Measurements from ENCODE around the gene TLE5. TPM values are rescaled to one million over a fixed set of nuclear protein-coding genes. Genes with fewer than 3 reads are reported as not detected.

TLE5 gene
- total and polyA plus RNA-seq, 9 of the 15 experiments (the other 6 are each of a cell fraction or from before 2014, with no cell fraction given) = 2.0 to 347 (median 235) TPM

- TF ChIP-seq TRIM25 (IDR thresholded peaks at IDR 0.05; ENCODE audit: borderline replicate concordance) = no peak
- TF ChIP-seq RCOR1 (IDR thresholded peaks at IDR 0.05; ENCODE audit: borderline replicate concordance in 1 of 2, low read depth in 2 of 2, low read length in 2 of 2) = peak; percentile 77 to 83; a peak in 2 of 4 replicates
- TF ChIP-seq, protein P1, sequence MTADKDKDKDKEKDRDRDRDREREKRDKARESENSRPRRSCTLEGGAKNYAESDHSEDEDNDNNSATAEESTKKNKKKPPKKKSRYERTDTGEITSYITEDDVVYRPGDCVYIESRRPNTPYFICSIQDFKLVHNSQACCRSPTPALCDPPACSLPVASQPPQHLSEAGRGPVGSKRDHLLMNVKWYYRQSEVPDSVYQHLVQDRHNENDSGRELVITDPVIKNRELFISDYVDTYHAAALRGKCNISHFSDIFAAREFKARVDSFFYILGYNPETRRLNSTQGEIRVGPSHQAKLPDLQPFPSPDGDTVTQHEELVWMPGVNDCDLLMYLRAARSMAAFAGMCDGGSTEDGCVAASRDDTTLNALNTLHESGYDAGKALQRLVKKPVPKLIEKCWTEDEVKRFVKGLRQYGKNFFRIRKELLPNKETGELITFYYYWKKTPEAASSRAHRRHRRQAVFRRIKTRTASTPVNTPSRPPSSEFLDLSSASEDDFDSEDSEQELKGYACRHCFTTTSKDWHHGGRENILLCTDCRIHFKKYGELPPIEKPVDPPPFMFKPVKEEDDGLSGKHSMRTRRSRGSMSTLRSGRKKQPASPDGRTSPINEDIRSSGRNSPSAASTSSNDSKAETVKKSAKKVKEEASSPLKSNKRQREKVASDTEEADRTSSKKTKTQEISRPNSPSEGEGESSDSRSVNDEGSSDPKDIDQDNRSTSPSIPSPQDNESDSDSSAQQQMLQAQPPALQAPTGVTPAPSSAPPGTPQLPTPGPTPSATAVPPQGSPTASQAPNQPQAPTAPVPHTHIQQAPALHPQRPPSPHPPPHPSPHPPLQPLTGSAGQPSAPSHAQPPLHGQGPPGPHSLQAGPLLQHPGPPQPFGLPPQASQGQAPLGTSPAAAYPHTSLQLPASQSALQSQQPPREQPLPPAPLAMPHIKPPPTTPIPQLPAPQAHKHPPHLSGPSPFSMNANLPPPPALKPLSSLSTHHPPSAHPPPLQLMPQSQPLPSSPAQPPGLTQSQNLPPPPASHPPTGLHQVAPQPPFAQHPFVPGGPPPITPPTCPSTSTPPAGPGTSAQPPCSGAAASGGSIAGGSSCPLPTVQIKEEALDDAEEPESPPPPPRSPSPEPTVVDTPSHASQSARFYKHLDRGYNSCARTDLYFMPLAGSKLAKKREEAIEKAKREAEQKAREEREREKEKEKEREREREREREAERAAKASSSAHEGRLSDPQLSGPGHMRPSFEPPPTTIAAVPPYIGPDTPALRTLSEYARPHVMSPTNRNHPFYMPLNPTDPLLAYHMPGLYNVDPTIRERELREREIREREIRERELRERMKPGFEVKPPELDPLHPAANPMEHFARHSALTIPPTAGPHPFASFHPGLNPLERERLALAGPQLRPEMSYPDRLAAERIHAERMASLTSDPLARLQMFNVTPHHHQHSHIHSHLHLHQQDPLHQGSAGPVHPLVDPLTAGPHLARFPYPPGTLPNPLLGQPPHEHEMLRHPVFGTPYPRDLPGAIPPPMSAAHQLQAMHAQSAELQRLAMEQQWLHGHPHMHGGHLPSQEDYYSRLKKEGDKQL (CRISPR knock-in tag; IDR thresholded peaks at IDR 0.05; ENCODE audit: borderline replicate concordance) = no peak
- no peak for TF ChIP-seq POLR3G (IDR thresholded peaks at IDR 0.05; ENCODE audit: extremely low read depth, insufficient read length, insufficient replicate concordance)
- TF ChIP-seq SMARCA5 (IDR thresholded peaks at IDR 0.05) = peak; percentile 92
- TF ChIP-seq TFAM (CRISPR knock-in tag; conservative IDR thresholded peaks at IDR 0.05) = no peak
- TF ChIP-seq SIN3B (IDR thresholded peaks at IDR 0.05; ENCODE audit: low read depth) = no peak
- TF ChIP-seq HOXB6 (CRISPR knock-in tag; IDR thresholded peaks at IDR 0.05; ENCODE audit: borderline replicate concordance) = no peak
- TF ChIP-seq, protein P2, sequence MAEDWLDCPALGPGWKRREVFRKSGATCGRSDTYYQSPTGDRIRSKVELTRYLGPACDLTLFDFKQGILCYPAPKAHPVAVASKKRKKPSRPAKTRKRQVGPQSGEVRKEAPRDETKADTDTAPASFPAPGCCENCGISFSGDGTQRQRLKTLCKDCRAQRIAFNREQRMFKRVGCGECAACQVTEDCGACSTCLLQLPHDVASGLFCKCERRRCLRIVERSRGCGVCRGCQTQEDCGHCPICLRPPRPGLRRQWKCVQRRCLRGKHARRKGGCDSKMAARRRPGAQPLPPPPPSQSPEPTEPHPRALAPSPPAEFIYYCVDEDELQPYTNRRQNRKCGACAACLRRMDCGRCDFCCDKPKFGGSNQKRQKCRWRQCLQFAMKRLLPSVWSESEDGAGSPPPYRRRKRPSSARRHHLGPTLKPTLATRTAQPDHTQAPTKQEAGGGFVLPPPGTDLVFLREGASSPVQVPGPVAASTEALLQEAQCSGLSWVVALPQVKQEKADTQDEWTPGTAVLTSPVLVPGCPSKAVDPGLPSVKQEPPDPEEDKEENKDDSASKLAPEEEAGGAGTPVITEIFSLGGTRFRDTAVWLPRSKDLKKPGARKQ (CRISPR knock-in tag; IDR thresholded peaks at IDR 0.05) = no peak
- no peak for TF ChIP-seq PHF8 (IDR thresholded peaks at IDR 0.05; ENCODE audit: borderline replicate concordance, low read length)
- TF ChIP-seq BRD9 (IDR thresholded peaks at IDR 0.05; ENCODE audit: low read depth, partially characterized antibody) = no peak
- TF ChIP-seq HDAC2 (IDR thresholded peaks at IDR 0.05) = peak; percentile 68; the same call in 1 of the 2 replicates
- TF ChIP-seq OTX1 (CRISPR knock-in tag; IDR thresholded peaks at IDR 0.05) = no peak
- TF ChIP-seq SNRNP70 (optimal IDR thresholded peaks at IDR 0.05; ENCODE audit: low read depth, low read length) = no peak
- no peak for TF ChIP-seq ZFP30 (CRISPR knock-in tag; IDR thresholded peaks at IDR 0.05; ENCODE audit: borderline replicate concordance)
- no peak for TF ChIP-seq ZNF354B (CRISPR knock-in tag; IDR thresholded peaks at IDR 0.05)
- TF ChIP-seq ILK (tag; IDR thresholded peaks at IDR 0.05; ENCODE audit: borderline replicate concordance, low read depth) = no peak
- TF ChIP-seq THRA (IDR thresholded peaks at IDR 0.05) = no peak
- no peak for TF ChIP-seq CBFA2T2 (conservative IDR thresholded peaks at IDR 0.05)
- TF ChIP-seq RBM15 (IDR thresholded peaks at IDR 0.05; ENCODE audit: insufficient read depth, low read length) = no peak
Measured at GRCh38 chr19:3048190-3048533, 14.1 kb downstream of the TLE5 start (continued).

Measured in K562 (cell line).